MM.1S (cell line): Measurements from ENCODE around the gene RAB9B.

Source experiments
- EZH2 ChIP-seq: fragments of 300-600 bp; sonication (generic); optimal IDR thresholded peaks from 2 replicates; pipeline ENCODE3; 2017; ENCODE audit warnings: low read depth, mild to moderate bottlenecking, antibody characterized with exemption, low read length, mixed read lengths
- TF ChIP-seq, protein P1 (sequence below): fragments of 300-600 bp; sonication (generic); IDR thresholded peaks from 2 replicates; pipeline ENCODE4 v1.5.1; 2016; ENCODE audit warnings: antibody characterized with exemption, low read length, mixed read lengths

DNA sequence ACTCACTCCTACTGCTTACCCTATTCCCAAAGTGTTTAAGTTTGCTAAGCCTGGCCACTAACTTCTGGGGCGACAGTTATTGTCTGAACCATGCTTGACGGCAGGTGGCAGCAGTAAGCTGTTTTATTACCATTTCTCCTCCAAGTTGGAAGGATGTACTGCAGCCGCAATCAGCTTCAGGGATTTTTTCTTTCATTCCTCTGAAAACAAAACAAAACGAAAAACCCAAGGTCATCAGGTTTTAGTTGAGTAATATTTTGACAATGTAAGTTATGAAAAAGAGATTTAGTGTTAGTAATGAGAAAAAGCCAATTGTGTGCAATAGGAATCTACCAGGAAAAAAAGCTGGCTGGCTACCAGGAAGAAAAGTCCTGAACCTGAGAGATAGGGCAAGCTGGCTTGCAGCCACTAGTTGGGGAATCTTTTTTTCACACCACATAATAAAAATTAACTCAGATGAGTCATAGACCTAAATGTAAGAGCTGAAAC is 13.2 kb upstream of the RAB9B start:
- TF ChIP-seq, protein P1, sequence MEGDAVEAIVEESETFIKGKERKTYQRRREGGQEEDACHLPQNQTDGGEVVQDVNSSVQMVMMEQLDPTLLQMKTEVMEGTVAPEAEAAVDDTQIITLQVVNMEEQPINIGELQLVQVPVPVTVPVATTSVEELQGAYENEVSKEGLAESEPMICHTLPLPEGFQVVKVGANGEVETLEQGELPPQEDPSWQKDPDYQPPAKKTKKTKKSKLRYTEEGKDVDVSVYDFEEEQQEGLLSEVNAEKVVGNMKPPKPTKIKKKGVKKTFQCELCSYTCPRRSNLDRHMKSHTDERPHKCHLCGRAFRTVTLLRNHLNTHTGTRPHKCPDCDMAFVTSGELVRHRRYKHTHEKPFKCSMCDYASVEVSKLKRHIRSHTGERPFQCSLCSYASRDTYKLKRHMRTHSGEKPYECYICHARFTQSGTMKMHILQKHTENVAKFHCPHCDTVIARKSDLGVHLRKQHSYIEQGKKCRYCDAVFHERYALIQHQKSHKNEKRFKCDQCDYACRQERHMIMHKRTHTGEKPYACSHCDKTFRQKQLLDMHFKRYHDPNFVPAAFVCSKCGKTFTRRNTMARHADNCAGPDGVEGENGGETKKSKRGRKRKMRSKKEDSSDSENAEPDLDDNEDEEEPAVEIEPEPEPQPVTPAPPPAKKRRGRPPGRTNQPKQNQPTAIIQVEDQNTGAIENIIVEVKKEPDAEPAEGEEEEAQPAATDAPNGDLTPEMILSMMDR: peak; percentile 75
- no peak for TF ChIP-seq EZH2
